GM18507 (cell line): ENCODE data around the gene VSTM4.

Experiments
- DNase-seq: peaks from one replicate; pipeline ENCODE4 v3.0.0; 2011; ENCODE audit warnings: low read depth; ENCODE audit not compliant: insufficient read length; ENCODE audit errors: extremely low spot score
- FAIRE-seq: peaks from 2 replicates; lab custom pipeline; 2011; peaks lifted over from hg19 to GRCh38; lab: Jason Lieb, UNC

Gene VSTM4

DNA sequence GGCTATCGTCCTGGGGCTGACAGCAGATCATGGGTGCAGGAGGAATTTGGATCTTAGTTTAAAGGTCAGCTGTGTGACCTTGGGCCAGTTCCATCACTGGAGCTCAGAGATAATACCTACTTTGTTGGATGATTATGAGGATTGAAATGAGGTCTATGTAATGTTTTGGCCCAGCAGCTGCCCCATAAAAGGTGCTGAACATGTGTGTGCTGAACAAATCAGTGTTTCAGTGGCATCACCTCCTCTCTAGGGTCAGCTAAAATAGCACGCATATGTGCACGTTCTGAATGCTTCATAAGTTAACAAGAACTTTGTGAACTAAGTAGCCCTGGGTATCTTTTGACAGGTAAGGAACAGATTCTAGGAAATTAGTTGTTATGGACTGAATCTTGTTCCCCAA, 90.8 kb downstream of the VSTM4 start:
- FAIRE-seq (no peak), DNase-seq (no peak)

DNA sequence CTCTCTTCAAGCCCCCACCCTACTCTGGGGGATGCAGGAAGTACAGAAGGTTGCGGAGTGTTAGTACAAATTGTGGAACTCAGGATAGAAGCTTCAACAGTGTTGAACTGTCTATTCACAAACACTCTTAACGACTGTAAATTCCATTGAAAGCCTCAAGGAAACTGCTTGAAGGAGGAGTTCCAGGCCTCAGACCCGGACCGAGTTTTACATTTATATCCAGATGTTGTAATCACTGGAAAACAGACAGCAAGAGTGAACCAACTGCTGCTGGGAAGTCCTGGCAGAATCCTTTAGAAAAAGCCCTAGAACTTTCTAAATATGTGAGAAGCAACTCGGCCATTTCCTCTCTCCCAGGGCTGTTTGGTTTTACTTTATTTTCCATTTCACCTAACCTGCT, 91.6 kb downstream of the VSTM4 start:
- no peak for FAIRE-seq
- DNase-seq, result no peak

DNA sequence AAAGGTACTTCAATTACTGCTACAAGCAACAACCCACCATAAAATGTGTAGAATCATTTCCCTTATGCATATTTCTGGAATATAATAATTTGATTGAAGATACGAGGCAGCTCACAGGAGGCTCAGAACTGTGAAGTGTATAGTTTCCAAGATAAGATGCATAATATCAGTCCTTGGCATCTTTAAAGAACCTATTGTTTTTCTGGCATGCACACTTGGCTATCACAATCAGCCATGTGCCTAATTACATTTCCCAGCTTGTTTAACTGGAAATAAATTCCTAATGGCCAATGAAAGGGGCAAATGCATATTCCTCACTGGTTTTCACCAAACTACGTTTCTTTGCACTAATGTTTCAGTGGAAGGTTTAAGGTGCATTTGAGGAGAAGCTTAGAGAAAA, 92.3 kb downstream of the VSTM4 start:
- DNase-seq (no peak), FAIRE-seq (no peak)

DNA sequence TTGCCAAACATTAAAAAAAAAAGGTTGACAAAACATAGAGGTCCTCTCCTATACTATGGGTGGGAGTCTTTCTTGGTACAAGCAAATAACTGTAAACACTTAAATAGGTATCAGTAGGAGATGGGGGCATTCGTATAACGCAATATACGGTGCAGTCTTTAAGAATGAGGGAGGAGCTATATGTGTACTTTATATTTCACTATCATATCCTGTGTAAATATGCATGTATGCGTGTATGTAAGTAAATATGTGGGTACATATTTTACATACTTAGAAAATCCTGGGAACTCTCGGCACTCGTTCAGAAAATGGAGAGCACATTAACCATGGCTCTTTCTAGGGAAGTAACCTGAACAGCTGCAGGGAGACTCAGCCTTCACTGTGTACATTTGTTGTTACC, 93.6 kb downstream of the VSTM4 start:
- FAIRE-seq, result no peak
- no peak for DNase-seq

DNA sequence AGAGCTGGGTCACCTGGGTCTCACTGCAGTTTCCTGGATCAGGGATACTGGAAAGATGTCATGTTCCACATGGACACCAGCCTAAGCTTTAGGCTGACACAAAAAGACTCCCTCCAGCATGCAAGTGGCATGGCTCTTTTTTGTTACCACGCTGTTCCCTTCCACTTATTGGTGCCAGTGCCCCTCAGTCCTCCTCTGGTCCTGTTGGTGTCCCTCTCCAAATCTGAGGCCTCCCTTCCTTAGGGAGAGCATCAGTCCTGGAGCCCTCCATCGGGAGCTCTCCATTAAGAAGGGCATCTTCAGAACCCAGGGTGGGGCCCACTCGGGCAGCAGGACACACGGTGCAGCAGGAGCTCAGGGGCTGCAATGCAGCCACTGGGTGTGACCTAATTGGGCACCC, 99.6 kb downstream of the VSTM4 start:
- no peak for DNase-seq
- no peak for FAIRE-seq

DNA sequence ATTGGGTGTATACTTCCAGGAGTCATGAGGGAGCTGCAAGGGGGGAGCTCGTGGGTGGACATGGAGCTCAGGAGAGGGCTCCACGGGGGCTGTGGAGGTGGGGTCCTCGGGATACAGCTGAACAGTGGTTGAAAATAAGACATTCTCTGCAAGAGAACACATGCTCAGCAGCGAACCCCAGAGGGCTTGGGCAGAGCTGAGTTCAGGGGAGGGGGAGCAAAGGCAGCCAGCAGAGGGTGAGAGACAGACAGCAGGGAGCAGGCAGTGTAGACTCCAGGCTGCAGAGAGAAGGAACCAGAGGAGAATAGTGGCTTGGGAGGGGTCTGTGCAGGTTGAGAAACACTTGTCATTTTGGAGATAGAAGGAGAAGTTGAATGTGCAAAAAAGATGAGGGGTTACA, 102.7 kb downstream of the VSTM4 start:
- FAIRE-seq (no peak), DNase-seq (no peak)

DNA sequence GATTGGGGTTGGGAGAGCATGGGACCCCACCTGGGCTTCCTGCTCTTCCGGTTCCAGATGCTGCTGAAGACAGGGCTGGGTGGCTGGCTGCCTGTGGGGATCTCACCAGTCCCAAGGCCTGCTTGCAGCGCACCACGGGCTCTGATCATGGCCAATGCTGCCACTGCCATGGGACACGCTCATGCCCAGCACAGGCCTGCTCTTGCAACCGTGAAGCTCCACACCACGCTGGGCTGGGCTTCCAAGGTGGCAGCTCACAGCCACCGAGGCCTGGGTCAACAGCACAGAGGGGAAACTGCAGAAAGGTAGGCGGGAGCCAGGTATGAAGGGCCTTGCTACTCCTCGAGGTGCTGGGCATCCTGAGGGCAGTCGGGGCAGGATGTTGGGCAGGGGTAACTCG, 103.6 kb downstream of the VSTM4 start:
- FAIRE-seq, result no peak
- no peak for DNase-seq

DNA sequence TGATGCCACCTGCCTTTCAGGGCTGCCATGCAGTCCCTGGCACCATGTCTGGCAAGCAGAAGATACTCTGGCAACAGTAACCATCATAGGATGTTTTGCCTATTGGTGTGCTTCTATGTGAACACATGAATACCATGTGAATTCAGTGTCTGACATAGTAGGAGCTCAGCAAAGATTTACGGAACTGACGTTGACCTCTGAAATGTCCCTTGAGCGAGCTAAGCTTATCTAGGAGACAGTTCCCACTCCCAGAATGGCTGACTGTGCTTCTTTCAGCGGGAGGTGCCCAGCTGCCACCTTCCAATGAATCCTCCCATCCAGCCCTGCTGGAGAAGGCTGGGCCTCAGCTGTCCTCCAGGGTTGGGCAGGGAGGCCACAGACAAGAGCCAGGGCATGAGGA, 104.5 kb downstream of the VSTM4 start:
- FAIRE-seq (no peak), DNase-seq (no peak)

DNA sequence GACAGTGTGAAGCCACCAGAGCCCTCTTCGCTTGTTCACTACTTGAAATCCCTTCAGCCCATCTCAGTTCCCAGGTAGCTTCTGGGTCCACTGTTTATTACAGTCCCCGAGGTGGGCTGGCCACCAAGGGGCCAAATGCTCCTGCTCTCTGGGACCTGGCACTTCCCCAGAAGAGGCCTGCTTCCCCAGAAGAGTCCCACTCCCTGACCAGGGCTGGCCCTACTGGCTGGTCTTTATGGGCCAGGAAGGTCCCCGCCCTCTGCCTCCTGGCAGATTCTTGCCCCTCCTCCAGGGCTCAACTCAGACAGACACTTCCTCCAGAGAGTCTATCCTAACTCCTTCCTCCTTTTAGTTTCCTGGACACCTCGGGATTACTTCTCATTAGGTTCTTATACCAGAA, 105.0 kb downstream of the VSTM4 start:
- DNase-seq (no peak), FAIRE-seq (no peak)

DNA sequence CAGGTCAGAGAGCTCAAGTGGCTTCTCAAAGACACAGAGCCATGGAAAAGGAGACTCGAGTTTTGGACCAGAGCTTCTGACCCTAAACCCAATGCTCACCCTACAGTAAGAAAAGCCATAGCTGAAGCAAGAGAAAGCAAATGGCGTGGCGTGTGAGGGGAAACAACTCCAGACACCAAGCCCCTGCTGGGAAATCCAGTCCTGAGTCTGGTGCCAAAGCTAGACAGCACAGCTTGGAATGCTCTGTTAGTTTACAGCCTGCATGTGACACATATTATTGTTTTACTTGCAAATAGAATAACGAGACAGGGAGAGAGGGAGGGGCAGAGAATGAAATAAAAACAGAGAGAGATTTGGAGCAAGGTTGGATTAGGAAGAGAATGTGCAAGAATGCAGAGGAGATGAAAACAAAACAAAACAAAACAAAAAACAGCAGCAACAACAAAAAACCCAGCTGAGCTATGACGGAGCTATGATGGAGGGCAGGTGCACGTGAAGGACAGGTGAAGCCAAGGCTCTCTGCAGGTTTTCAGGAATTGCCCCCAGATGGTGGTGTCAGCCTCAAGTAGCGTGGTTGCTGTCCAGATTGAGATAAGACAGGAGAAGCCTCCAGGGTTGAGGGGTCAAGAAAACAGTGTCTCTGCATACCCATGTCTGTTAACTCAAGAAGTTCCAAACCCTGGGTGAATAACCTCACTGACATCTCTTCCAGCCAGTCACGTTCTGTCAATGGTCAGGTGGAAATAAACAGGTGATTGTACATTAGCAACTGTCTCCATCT, 105.9 kb downstream of the VSTM4 start:
- no peak for FAIRE-seq

DNA sequence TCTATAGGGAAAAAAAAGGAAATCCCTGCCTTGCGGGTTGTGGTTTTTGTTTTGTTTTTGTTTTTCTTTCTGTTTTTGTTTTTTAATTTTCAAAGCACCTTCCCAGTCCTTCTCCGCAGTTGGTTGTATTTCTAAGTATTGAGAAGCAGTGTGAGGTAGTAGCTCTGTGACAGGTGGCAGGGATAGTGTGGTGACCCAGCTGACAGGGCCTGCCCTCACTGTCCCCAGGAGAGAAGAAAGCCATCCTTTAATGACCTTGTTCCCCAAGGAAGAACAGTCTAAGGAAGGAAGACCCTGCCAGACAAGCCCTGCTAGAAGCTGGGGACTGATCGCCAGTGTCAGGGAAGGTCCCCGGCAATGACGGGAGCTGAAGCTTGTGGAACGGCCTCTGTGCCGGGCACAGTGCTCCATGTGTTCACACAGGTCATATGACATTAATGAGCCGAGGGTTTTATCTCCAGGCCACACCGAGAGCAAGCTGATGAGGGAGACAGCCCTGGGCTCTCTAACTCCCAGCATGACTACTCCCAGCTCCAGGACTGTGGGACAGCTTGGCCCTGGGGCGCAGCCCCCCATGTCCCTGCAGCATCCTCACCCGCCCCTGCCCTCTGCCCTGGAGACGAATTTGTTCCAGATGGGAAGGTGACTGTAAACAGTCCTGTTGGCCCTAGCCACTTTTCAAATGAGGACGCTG, 106.7 kb downstream of the VSTM4 start:
- no peak for DNase-seq
- FAIRE-seq, result no peak

More for the DNA sequence above, 105.9 kb downstream of the VSTM4 start:
- DNase-seq, result no peak

DNA sequence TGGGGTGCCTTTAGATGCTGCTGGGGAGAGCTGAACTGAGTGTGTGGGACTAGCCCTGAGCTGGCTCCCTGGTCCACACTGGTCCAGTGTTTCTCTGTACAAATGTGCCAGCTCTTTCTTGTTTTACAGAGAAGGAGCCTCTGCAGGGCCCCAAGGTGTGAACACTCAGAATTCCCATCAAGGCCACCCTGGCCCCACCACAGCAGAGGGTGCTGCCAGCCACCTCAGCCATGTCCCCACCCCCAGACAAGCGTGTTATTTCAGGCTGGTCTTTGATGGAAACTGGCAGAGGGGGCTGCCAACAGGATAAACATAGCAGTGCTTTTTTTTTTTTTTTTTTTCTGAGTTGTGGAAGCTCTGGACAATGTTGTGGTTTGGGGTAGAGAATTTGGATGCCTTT, 107.2 kb downstream of the VSTM4 start:
- FAIRE-seq (no peak), DNase-seq (no peak)

DNA sequence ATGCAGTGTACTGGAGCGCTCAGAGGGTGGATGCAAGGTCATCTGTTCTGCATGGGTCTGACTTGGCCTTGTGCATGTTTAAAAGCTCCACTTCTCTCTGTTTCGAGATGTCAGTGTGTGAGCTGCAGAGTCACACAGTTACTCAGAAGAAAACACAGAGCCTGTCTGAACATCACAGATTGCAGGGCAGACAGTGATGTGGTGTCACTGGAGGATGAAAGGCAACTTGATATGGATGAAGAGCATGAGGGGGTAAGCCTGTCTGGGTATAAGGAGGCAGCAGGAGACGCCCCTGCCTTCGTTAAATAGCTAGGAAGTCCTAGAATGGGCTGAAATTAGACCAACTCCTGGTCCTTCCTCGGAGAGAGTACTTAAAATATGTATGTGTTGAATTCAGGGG, 108.2 kb downstream of the VSTM4 start:
- FAIRE-seq, result no peak
- no peak for DNase-seq

DNA sequence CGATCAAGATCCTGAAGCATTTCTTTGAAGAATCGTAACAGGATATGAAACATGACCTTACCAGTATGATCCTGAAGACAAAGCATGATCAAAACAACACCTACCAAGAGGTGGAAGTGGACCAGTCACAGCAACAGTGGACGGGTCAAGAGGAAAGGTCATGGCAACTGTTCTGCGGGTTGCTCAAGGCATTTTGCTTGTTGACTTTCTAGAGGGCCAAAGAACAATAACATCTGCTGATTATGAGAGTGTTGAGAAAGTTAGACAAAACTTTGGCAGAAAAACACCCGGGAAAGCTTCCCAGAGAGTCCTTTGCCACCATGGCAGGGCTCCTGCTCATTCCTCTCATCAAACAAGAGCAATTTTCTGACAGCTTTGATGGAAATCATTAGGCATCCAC, 110.1 kb downstream of the VSTM4 start:
- DNase-seq (no peak), FAIRE-seq (no peak)

DNA sequence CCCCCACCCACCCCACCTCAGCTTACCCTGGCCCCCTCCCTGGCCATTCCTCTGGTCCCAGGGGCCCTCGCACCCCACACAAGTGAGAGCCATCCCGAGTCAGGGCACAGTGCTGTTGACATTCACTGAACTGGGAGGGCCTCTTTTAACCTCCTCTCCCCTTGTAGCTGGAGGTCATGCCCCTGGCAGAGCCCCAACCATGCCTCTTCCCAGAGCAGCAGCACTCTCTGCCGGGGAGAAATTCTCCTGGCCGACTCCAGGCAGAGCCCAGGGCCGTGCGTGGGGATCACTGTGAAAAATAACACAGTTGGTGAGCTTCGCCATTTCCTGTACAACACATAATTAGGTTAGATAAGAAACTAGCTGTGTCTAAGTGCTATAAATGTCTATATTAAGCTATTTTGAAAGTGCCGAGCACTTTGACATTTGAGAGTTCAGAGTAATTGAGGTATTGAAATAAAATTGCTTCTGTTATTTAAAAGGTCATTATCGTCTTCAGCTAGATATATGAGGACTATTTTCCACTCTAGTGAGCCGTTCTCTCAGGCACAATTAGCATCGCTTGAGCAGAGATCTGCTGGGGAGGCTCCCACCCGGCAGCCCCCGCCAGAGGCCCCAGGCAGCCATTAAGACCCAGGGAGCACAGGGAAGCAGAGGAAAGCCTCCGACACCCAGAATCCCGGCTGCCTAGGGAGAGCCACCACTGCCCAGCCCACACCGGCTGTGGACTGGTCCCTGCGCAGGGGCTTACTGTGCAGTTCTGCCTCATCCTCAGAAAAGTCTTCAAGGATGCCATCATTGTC, 113.3 kb downstream of the VSTM4 start:
- FAIRE-seq, result no peak
- DNase-seq, result no peak

DNA sequence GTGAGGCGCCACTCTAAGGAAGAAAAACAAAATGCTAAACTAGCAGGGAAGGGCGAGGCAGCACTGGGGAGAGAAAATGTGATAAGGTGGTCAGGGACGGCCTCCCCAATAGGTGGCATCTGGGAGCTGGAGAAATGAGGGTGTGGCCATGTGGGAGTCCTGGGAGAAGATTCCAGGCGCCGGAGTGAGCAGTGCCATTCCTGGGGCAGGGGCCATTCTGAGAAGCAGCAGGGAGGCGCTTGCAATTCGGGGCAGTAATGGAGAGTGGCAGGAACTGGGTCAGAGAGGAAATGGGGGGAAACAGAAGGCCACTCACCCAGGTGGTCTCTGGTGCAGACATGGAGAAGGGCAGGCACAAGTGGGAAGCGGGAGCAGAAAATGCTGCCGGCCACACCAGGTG, 113.9 kb downstream of the VSTM4 start:
- FAIRE-seq (no peak), DNase-seq (no peak)

DNA sequence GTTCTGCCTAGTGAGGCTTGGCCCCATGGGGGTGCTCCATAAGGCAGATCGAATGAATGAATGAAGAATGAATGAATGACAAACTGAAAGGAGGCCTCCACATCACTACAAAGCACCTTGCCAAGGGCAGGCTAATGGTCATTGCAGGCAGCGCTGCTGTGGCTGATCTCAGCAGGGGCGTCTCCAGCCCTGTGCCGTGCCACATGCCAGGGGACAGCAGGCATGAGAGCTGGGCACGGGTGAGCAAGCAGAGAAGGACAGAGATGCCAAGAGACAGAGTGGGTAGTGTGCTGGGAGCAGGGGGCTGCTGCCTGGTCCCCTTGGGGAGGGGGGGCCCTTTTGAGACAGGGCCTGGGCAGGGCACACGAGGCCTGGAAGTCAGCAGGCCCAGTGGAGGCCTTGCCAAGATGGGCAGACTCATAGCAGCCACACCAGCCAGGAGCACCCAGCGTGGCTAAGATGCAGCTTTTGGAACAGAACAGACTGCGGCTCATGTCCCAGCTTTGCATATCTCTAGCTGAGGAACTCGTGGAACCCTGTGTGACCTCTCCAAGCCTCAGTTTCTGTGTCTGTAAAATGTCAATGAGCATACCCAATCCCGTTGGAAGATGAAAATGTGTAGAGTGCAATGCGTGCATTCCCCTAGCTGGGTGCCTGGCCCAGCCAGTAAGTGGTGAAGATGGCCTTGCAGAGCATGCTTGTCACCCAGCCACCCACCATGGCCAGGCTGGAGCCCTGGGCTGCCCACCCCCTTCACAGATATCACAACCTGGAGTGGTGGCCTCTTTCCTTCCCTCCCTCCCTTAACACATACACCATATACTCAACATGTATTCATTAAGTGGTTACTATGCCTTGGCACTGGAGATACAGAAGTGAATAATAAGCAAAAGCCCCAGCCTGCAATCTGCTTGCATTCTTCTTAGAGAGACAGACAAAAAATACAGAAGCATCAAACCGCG, 114.6 kb downstream of the VSTM4 start:
- DNase-seq (no peak), FAIRE-seq (no peak)

DNA sequence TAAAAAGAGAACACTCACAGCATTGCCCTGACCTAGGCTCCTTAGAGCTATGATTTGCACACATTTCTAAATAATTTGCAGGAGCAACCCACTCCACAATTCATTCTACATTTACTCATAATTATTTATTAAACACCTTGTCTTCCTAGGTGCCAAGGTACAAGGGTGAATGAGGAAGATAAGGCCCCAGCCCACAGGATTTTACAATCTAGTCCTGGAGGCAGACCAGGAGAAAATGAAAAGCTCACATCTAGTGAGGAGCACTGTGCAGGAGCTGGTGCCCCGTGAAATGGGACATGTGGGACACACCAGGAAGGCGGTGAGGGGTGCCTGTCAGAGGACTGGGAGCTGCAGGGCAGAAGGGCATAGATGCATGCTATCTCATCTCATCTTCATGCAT, 116.0 kb downstream of the VSTM4 start:
- FAIRE-seq (no peak), DNase-seq (no peak)

DNA sequence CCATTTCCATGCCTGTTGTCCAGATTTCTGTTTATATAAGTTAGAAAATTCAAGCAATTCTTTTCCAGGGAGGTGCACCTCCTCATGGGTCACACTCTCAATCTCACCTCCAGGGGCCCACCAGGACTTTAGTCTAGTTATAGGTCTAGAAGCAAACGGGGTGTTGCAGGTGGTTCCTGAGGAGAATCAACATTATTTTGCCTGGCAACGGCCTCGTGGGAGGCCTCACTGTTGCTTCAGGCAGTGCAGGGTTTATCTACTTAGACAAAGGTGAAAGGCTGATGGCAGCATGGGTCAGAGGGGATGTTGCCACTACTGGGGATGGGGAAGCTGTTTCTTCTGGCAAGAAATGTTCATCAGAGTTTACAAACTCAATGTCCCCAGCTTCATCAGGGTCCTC, 119.0 kb downstream of the VSTM4 start:
- FAIRE-seq, result no peak
- DNase-seq, result no peak

DNA sequence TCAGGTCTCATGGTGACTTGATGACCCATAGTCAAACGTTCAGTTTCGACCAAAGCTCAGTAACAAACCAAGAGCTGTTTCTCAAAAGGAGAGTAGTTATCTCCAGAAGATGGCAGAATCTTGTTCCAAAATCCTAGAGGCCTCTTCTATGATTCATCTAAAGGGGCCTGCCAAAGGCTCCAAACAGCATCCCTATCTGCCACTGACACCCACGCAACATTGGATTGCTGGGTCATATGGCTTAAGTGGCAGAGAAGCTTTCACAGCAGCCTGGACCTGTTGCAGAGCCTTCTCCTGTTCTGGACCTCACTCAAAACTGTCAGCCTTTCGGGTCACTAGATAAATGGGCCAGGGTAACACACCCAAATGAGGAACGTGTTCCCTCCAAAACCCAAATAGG, 121.7 kb downstream of the VSTM4 start:
- no peak for FAIRE-seq
- DNase-seq, result no peak
